Mesenchymal stem cell (in vitro differentiated cells and primary cell): ENCODE data around the gene AMACR.

Experiments
- DNase-seq: peaks from one replicate; pipeline ENCODE4 v3.0.0-alpha.2; 2013
- H2AFZ ChIP-seq: one replicate; pipeline ENCODE4 v1.6.1; 2013; ENCODE audit warnings: low read depth, mild to moderate bottlenecking, control low read depth, inconsistent platforms, low read length, moderate library complexity
- H2AK5ac ChIP-seq: 2 replicates; pipeline ENCODE4 v1.6.1; 2013; ENCODE audit warnings: low read length, moderate library complexity, mild to moderate bottlenecking, inconsistent platforms; ENCODE audit not compliant: severe bottlenecking
- H2BK120ac ChIP-seq: one replicate; pipeline ENCODE4 v1.6.1; 2013; ENCODE audit warnings: low read depth, mild to moderate bottlenecking, inconsistent platforms, low read length, moderate library complexity
- H2BK12ac ChIP-seq, 2 experiments: one replicate each; pipeline ENCODE4 v1.6.1; 2013; ENCODE audit warnings: inconsistent platforms in 2 of 2, low read length in 2 of 2, mild to moderate bottlenecking in 2 of 2, moderate library complexity in 2 of 2, control low read depth in 1 of 2
- H2BK15ac ChIP-seq: one replicate; pipeline ENCODE4 v1.6.1; 2013; ENCODE audit warnings: mild to moderate bottlenecking, low read depth, inconsistent platforms; ENCODE audit not compliant: poor library complexity, severe bottlenecking
- H2BK5ac ChIP-seq: 2 replicates; pipeline ENCODE4 v1.6.1; 2013; ENCODE audit warnings: low read depth, mild to moderate bottlenecking, low read length, control low read depth, inconsistent platforms; ENCODE audit not compliant: poor library complexity, severe bottlenecking
- H3K14ac ChIP-seq, 2 experiments: one replicate each; pipeline ENCODE4 v1.6.1; 2013; ENCODE audit warnings: inconsistent platforms in 2 of 2, low read length in 2 of 2, control low read depth in 1 of 2, mild to moderate bottlenecking in 1 of 2, moderate library complexity in 1 of 2
- H3K18ac ChIP-seq, 2 experiments: one replicate each; pipeline ENCODE4 v1.6.1; 2013; ENCODE audit warnings: inconsistent platforms in 2 of 2, low read length in 2 of 2, control low read depth in 1 of 2, low read depth in 1 of 2, mild to moderate bottlenecking in 1 of 2
- H3K23ac ChIP-seq, 2 experiments: one replicate each; pipeline ENCODE4 v1.6.1; 2013; ENCODE audit warnings: inconsistent platforms in 2 of 2, low read length in 2 of 2, mild to moderate bottlenecking in 2 of 2, moderate library complexity in 2 of 2, control low read depth in 1 of 2
- H3K27ac ChIP-seq: 2 replicates; pipeline ENCODE4 v1.5.1; 2013; ENCODE audit warnings: mild to moderate bottlenecking, moderate library complexity, low read length, control low read depth, inconsistent platforms; ENCODE audit not compliant: poor library complexity, severe bottlenecking
- H3K27me3 ChIP-seq, 2 experiments: 2 replicates each; pipeline versions ENCODE4 v1.6.1 to v1.7.0; 2013; ENCODE audit warnings: low read length in 2 of 2, mild to moderate bottlenecking in 2 of 2, moderate library complexity in 2 of 2, control low read depth in 1 of 2, inconsistent platforms in 1 of 2; ENCODE audit not compliant: control insufficient read depth in 1 of 2, insufficient read depth in 1 of 2
- H3K36me3 ChIP-seq, 2 experiments: 2 replicates each; pipeline versions ENCODE4 v1.6.1 to v1.7.0; 2013; ENCODE audit warnings: low read length in 2 of 2, control low read depth in 1 of 2, inconsistent platforms in 1 of 2, low read depth in 1 of 2, mild to moderate bottlenecking in 1 of 2; ENCODE audit not compliant: insufficient read depth in 2 of 2, control insufficient read depth in 1 of 2
- H3K4ac ChIP-seq, 2 experiments: one replicate each; pipeline ENCODE4 v1.6.1; 2013; ENCODE audit warnings: inconsistent platforms in 2 of 2, low read length in 2 of 2, mild to moderate bottlenecking in 2 of 2, moderate library complexity in 2 of 2, control low read depth in 1 of 2, low read depth in 1 of 2
- H3K4me1 ChIP-seq: 2 replicates; pipeline ENCODE4 v1.6.1; 2013; ENCODE audit warnings: low read depth, low read length, control low read depth; ENCODE audit not compliant: control insufficient read depth, insufficient read depth
- H3K4me2 ChIP-seq: 2 replicates; pipeline ENCODE4 v1.6.1; 2013; ENCODE audit warnings: low read length, mild to moderate bottlenecking, inconsistent platforms; ENCODE audit not compliant: poor library complexity, severe bottlenecking
- H3K4me3 ChIP-seq, 2 experiments: 2 replicates each; pipeline versions ENCODE4 v1.5.1 to v1.7.0; 2013; ENCODE audit warnings: low read length in 2 of 2, mild to moderate bottlenecking in 2 of 2, control low read depth in 1 of 2, low read depth in 1 of 2; ENCODE audit not compliant: insufficient read depth in 1 of 2
- H3K79me1 ChIP-seq: replicated peaks from 2 replicates; pipeline ENCODE4 v1.6.1; 2013; ENCODE audit warnings: mild to moderate bottlenecking, control low read depth, low read length, inconsistent platforms; ENCODE audit not compliant: poor library complexity, severe bottlenecking
- H3K9ac ChIP-seq: 2 replicates; pipeline ENCODE4 v1.7.0; 2013; ENCODE audit warnings: mild to moderate bottlenecking, low read length, moderate library complexity
- H3K9me3 ChIP-seq: 2 replicates; pipeline ENCODE4 v1.7.0; 2013; ENCODE audit warnings: mild to moderate bottlenecking, low read length; ENCODE audit not compliant: control insufficient read depth
- H4K8ac ChIP-seq: one replicate; pipeline ENCODE4 v1.6.1; 2013; ENCODE audit warnings: inconsistent platforms, mild to moderate bottlenecking, low read length, moderate library complexity
- H4K91ac ChIP-seq: one replicate; pipeline ENCODE4 v1.6.1; 2013; ENCODE audit warnings: mild to moderate bottlenecking, low read length, inconsistent platforms
- whole genome bisulfite sequencing: methylation state at CpG from one replicate; pipeline ENCODE4 v1.1.7; 2013; ENCODE audit warnings: mixed read lengths; 5-methylcytosine and 5-hydroxymethylcytosine counted together

Gene AMACR

DNA sequence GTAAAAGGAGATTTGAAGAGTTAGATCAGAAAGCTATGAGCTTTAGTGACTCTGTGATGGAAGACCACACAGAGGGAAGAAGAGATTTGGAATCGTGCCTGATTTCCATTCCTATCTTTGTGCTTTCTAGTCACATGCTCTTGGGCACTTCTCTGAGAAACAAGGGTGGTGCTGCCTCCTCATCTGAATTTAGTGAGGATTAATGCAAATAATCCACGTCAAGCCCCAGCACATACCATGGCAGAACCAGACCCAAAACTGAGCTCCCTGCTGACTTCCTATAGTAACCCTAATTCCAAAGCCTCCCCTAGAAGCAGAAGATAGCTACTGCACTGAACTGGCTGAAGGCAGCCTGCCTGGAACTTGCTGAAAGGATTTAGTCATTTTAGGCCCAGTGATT lies 41.0 kb downstream of the AMACR start:
- no peaks in the 10 kb centered on the region for H3K79me1 ChIP-seq
- H4K91ac ChIP-seq: no peak overlapping the region
- no peaks in the 10 kb centered on the region for H3K9me3 ChIP-seq
- H3K4me1 ChIP-seq: no peaks in the 10 kb centered on the region
- 88% methylated on average over 2 of the region's 2 CpGs for WGBS
- H3K4ac ChIP-seq: no peak overlapping the region
- no peak overlapping the region for H4K8ac ChIP-seq
- no peak overlapping the region for H3K27ac ChIP-seq
- no peak overlapping the region for H3K4me3 ChIP-seq
- no peak overlapping the region for H2AK5ac ChIP-seq
- no peak overlapping the region for H2AFZ ChIP-seq
- H3K9ac ChIP-seq: no peak overlapping the region
- H3K14ac ChIP-seq: no peak overlapping the region
- H2BK15ac ChIP-seq: no peak overlapping the region
- no peak for DNase-seq
- no peak overlapping the region for H3K18ac ChIP-seq
- H2BK12ac ChIP-seq: no peak overlapping the region
- no peak overlapping the region for H2BK120ac ChIP-seq
- no peak overlapping the region for H3K4me2 ChIP-seq
- H3K36me3 ChIP-seq: no peaks in the 10 kb centered on the region
- H3K23ac ChIP-seq: no peak overlapping the region
- no peak overlapping the region for H2BK5ac ChIP-seq
- peaks cover 0 to 5% of the 10 kb centered on the region in 2 experiments for H3K27me3 ChIP-seq

DNA sequence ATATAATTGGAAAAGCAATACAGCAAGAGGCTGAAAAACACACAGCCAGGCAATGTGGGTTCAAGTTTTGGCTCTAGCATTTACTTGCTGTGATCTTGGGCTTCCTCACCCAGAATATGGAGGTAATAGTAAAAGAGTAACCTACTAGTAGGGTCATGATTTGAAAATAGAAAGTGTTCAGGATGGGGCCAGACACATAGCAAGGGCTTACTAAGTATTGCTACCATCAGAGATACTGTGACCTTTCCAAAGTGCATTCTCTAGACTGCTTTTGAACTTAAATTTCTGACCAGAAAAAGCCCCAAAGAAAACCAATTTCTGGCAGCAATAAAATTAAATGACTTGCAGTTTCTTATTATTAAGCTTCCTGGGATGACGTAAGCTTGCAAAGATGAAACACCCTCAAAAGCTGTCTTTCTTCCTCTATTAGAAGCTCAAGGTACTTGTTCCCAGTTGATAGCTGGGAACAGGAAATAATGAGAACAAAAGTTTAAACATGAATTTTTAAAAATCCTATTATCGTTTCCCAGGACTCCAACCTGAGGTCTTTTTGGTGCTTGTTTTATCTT lies 43.6 kb downstream of the AMACR start:
- H3K23ac ChIP-seq: no peak overlapping the region
- H3K4ac ChIP-seq: no peak overlapping the region
- H2AFZ ChIP-seq: no peak overlapping the region
- H3K4me3 ChIP-seq: no peak overlapping the region
- H3K9ac ChIP-seq: no peak overlapping the region
- peaks cover 0 to 8% of the 10 kb centered on the region in 2 experiments for H3K27me3 ChIP-seq
- H3K79me1 ChIP-seq: no peaks in the 10 kb centered on the region
- no peak overlapping the region for H3K27ac ChIP-seq
- WGBS: no CpG with 5 or more reads among the region's 2 CpGs
- no peak overlapping the region for H4K8ac ChIP-seq
- no peak for DNase-seq
- no peak overlapping the region for H3K4me2 ChIP-seq
- no peak overlapping the region for H2BK15ac ChIP-seq
- no peaks in the 10 kb centered on the region for H3K9me3 ChIP-seq
- no peak overlapping the region for H3K18ac ChIP-seq
- H2AK5ac ChIP-seq: no peak overlapping the region
- H4K91ac ChIP-seq: no peak overlapping the region
- H2BK12ac ChIP-seq: no peak overlapping the region
- no peaks in the 10 kb centered on the region for H3K36me3 ChIP-seq
- no peaks in the 10 kb centered on the region for H3K4me1 ChIP-seq
- no peak overlapping the region for H3K14ac ChIP-seq
- H2BK120ac ChIP-seq: no peak overlapping the region
- H2BK5ac ChIP-seq: no peak overlapping the region

DNA sequence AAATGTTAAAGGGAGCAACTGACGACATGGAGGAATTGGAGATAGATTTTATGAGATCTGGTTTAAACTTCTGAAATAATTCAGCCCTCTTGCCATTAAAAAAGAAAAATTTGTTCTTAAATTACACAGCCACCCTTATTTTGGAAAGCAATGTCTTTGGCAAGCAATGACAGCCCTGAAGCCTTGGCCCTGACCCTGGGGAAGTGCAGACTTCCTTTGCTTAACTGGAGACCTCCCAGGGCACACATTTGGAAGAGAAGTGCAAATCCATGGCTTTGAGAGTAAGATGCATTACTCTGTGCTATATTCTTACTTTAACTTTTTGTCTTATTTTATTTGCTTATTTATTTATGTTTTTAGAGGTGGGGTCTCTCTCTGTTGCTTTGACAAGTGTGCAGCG lies 49.7 kb downstream of the AMACR start:
- no peak overlapping the region for H4K8ac ChIP-seq
- no peak overlapping the region for H3K27ac ChIP-seq
- no peak overlapping the region for H2BK12ac ChIP-seq
- peaks cover 10% of the 10 kb centered on the region for H3K9me3 ChIP-seq
- H3K14ac ChIP-seq: no peak overlapping the region
- H3K9ac ChIP-seq: no peak overlapping the region
- H3K23ac ChIP-seq: no peak overlapping the region
- no peak overlapping the region for H3K4ac ChIP-seq
- H2AK5ac ChIP-seq: no peak overlapping the region
- no peaks in the 10 kb centered on the region for H3K36me3 ChIP-seq
- H3K18ac ChIP-seq: no peak overlapping the region
- H2BK120ac ChIP-seq: no peak overlapping the region
- peaks cover 0 to 3% of the 10 kb centered on the region in 2 experiments for H3K27me3 ChIP-seq
- no peak overlapping the region for H3K4me3 ChIP-seq
- H3K4me2 ChIP-seq: no peak overlapping the region
- H4K91ac ChIP-seq: no peak overlapping the region
- H2BK5ac ChIP-seq: no peak overlapping the region
- no peak for DNase-seq
- no peaks in the 10 kb centered on the region for H3K4me1 ChIP-seq
- no peak overlapping the region for H2BK15ac ChIP-seq
- no peak overlapping the region for H2AFZ ChIP-seq
- no peaks in the 10 kb centered on the region for H3K79me1 ChIP-seq
- 93% methylated on average over 1 of the region's 2 CpGs for WGBS

DNA sequence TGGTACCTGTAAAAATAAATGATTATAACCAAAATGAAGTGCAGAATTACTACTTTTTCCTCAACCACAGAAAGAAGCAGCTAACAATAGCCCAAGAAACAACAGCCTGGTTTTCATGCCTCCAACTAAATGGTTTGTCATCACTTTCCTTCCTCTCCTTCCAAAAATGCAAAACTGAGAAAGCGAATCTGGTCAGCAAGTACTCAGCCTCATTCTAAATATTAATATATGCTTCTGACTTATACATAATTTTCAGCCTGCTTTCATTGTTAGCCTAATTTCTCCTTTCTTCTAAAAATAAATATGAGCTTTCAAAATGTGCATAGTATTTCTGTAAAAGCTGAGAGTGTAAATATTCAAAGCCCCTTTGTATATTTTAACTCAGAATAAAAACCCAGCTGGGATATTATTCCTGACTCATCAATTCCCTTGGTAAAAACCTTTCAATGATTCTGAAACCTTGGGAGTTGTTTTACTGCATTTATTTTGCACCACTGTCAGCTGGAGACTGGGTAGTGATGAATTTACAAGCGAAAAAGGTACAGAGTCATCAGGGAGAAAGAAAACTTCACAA lies 50.2 kb downstream of the AMACR start:
- WGBS: 100% methylated on average over 1 of the region's 2 CpGs
- no peak for DNase-seq
- no peak overlapping the region for H3K4ac ChIP-seq
- no peak overlapping the region for H2BK15ac ChIP-seq
- no peak overlapping the region for H2AK5ac ChIP-seq
- peaks cover 10% of the 10 kb centered on the region for H3K9me3 ChIP-seq
- no peaks in the 10 kb centered on the region for H3K79me1 ChIP-seq
- H4K91ac ChIP-seq: no peak overlapping the region
- H2BK120ac ChIP-seq: no peak overlapping the region
- H3K23ac ChIP-seq: no peak overlapping the region
- no peak overlapping the region for H3K27ac ChIP-seq
- no peak overlapping the region for H2AFZ ChIP-seq
- H3K14ac ChIP-seq: no peak overlapping the region
- H2BK12ac ChIP-seq: no peak overlapping the region
- no peak overlapping the region for H3K9ac ChIP-seq
- no peaks in the 10 kb centered on the region for H3K4me1 ChIP-seq
- no peak overlapping the region for H3K4me3 ChIP-seq
- no peaks in the 10 kb centered on the region for H3K36me3 ChIP-seq
- H2BK5ac ChIP-seq: no peak overlapping the region
- no peak overlapping the region for H3K4me2 ChIP-seq
- no peak overlapping the region for H3K18ac ChIP-seq
- H3K27me3 ChIP-seq: peaks cover 0 to 3% of the 10 kb centered on the region in 2 experiments
- no peak overlapping the region for H4K8ac ChIP-seq
